Endodermal cell (in vitro differentiated cells): ENCODE results near the gene ADAM23. TPM values are rescaled to one million over a fixed set of nuclear protein-coding genes. Genes with fewer than 3 reads are reported as not detected.

ENCODE experiments used
- DNase-seq: peaks from one replicate; pipeline ENCODE4 v3.0.0-alpha.2; 2017
- H3K27ac ChIP-seq: 2 replicates; pipeline ENCODE4 v1.5.1; 2013; ENCODE audit warnings: mild to moderate bottlenecking, low read depth, low read length, moderate library complexity
- H3K27me3 ChIP-seq: 2 replicates; pipeline ENCODE4 v1.6.1; 2013; ENCODE audit warnings: mild to moderate bottlenecking, low read length, moderate library complexity; ENCODE audit not compliant: insufficient read depth, control insufficient read depth, poor library complexity, severe bottlenecking
- H3K36me3 ChIP-seq: 2 replicates; pipeline ENCODE4 v1.7.0; 2013; ENCODE audit warnings: mild to moderate bottlenecking, low read length, moderate library complexity; ENCODE audit not compliant: control insufficient read depth, insufficient read depth
- H3K4me1 ChIP-seq: one replicate; pipeline ENCODE4 v1.7.0; 2013; ENCODE audit warnings: low read length; ENCODE audit not compliant: control insufficient read depth, insufficient read depth
- H3K4me3 ChIP-seq: 2 replicates; pipeline ENCODE4 v1.5.1; 2013; ENCODE audit warnings: mild to moderate bottlenecking, low read length, moderate library complexity
- H3K9ac ChIP-seq: 2 replicates; pipeline ENCODE4 v1.6.1; 2013; ENCODE audit warnings: mild to moderate bottlenecking, low read length, moderate library complexity; ENCODE audit not compliant: poor library complexity, severe bottlenecking; ENCODE audit errors: extremely low read depth
- H3K9me3 ChIP-seq: 2 replicates; pipeline ENCODE4 v1.6.1; 2013; ENCODE audit warnings: mild to moderate bottlenecking, low read length, moderate library complexity; ENCODE audit not compliant: control insufficient read depth
- H3K27ac Mint-ChIP-seq: 2 replicates; pipeline ENCODE4 v1.8.0; 2020; ENCODE audit warnings: mixed read lengths
- H3K27me3 Mint-ChIP-seq: 2 replicates; pipeline ENCODE4 v1.8.0; 2021; ENCODE audit warnings: mild to moderate bottlenecking, mixed read lengths; ENCODE audit not compliant: insufficient read depth
- H3K36me3 Mint-ChIP-seq: 2 replicates; pipeline ENCODE4 v1.8.0; 2020; ENCODE audit warnings: low read depth, mixed read lengths
- H3K4me1 Mint-ChIP-seq: 2 replicates; pipeline ENCODE4 v1.8.0; 2020; ENCODE audit warnings: mixed read lengths
- H3K4me3 Mint-ChIP-seq: 2 replicates; pipeline ENCODE4 v1.8.0; 2020; ENCODE audit warnings: mild to moderate bottlenecking, moderate library complexity, mixed read lengths
- H3K9me3 Mint-ChIP-seq: 2 replicates; pipeline ENCODE4 v1.8.0; 2020; ENCODE audit warnings: mild to moderate bottlenecking, mixed read lengths
- WGBS, 2 experiments: methylation state at CpG; one replicate each; pipeline versions ENCODE4 v1.1.5 to v1.1.7; 2013; ENCODE audit warnings: missing lambda C conversion rate in 2 of 2, mixed read lengths in 1 of 2; ENCODE audit not compliant: insufficient coverage in 1 of 2, insufficient read length in 1 of 2; 5-methylcytosine and 5-hydroxymethylcytosine counted together
- total RNA-seq, 2 donors: library from RNA; stranded (reverse); fragmentation: NEBNext Ultra II Directional in 1 of 2; extraction: Animal tissue kit (Norgen Biotek cat#: 25700) in 1 of 2; gene quantifications; 2 replicates in 1 of 2; 3 replicates in 1 of 2; pipeline ENCODE4 v1.2.1, GENCODE V29; 2021
- TF ChIP-seq, protein P1 (sequence below): fragments of 200-600 bp; sonication (generic); conservative IDR thresholded peaks from 2 replicates; pipeline ENCODE4 v1.5.0; 2021; ENCODE audit warnings: antibody characterized with exemption, mild to moderate bottlenecking

ADAM23 gene
- total RNA-seq, 2 donors from 2014 or later = 25.4 to 34.2 TPM

- Mint-ChIP-seq H3K27me3 (no peaks in the 10 kb centered on the region), H3K36me3 (peaks cover 19% of the 10 kb centered on the region), H3K4me1 (peaks cover 5% of the 10 kb centered on the region), H3K27ac (no peak overlapping the region), H3K4me3 (no peak overlapping the region), H3K9me3 (peaks cover 22% of the 10 kb centered on the region)
- Histone ChIP-seq H3K4me1 (no peaks in the 10 kb centered on the region), H3K4me3 (no peak overlapping the region), H3K27ac (no peak overlapping the region), H3K9me3 (peaks cover 17% of the 10 kb centered on the region), H3K27me3 (no peaks in the 10 kb centered on the region), H3K9ac (no peak overlapping the region), H3K36me3 (no peaks in the 10 kb centered on the region)
- TF ChIP-seq, protein P1, sequence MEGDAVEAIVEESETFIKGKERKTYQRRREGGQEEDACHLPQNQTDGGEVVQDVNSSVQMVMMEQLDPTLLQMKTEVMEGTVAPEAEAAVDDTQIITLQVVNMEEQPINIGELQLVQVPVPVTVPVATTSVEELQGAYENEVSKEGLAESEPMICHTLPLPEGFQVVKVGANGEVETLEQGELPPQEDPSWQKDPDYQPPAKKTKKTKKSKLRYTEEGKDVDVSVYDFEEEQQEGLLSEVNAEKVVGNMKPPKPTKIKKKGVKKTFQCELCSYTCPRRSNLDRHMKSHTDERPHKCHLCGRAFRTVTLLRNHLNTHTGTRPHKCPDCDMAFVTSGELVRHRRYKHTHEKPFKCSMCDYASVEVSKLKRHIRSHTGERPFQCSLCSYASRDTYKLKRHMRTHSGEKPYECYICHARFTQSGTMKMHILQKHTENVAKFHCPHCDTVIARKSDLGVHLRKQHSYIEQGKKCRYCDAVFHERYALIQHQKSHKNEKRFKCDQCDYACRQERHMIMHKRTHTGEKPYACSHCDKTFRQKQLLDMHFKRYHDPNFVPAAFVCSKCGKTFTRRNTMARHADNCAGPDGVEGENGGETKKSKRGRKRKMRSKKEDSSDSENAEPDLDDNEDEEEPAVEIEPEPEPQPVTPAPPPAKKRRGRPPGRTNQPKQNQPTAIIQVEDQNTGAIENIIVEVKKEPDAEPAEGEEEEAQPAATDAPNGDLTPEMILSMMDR = no peak
- WGBS, 2 experiments = 90 to 95% methylated on average over 2 to 5 of the region's 5 CpGs
- DNase-seq = no peak
These were observed 28.8 kb downstream of the ADAM23 start for GRCh38 chr2:206472094-206472493.

GRCh38 chr2:206474099-206474498 is 30.8 kb downstream of the ADAM23 start:
- 96% methylated on average over 1 of the region's 1 CpG; no CpG with 5 or more reads in 1 of the 2 experiments for WGBS, 2 experiments
- H3K9me3 Mint-ChIP-seq = peaks cover 8% of the 10 kb centered on the region
- Histone ChIP-seq H3K4me3 (no peak overlapping the region), H3K4me1 (no peaks in the 10 kb centered on the region), H3K9ac (no peak overlapping the region), H3K9me3 (no peaks in the 10 kb centered on the region), H3K27me3 (no peaks in the 10 kb centered on the region), H3K36me3 (no peaks in the 10 kb centered on the region), H3K27ac (no peak overlapping the region)
- H3K27ac Mint-ChIP-seq = no peak overlapping the region
- H3K4me3 Mint-ChIP-seq = no peak overlapping the region
- TF ChIP-seq, protein P1 = no peak
- H3K4me1 Mint-ChIP-seq = peaks cover 4% of the 10 kb centered on the region
- H3K36me3 Mint-ChIP-seq = peaks cover 11% of the 10 kb centered on the region
- no peak for DNase-seq
- H3K27me3 Mint-ChIP-seq = no peaks in the 10 kb centered on the region

DNA sequence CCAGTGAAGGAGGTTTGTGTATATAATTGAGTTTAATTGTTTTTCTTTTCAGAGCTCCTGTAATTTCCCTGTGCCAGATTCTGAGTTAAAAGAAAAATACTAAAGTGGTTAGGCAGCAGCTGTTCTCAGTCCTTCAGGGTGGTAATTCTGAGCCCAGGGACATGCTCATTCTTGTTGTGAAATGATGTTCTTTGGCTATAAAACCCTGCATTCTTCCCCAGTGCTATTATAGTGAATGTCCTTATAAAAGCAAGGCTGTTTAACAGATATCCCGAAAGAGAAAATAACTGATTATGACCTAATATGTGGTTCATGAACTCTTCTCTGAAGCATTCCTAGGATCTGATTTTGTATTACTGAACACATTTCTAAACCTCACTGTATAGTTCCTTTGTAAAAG is 34.0 kb downstream of the ADAM23 start:
- no peak overlapping the region for H3K27ac Mint-ChIP-seq
- H3K27me3 Mint-ChIP-seq = no peaks in the 10 kb centered on the region

More for the DNA sequence above, 34.0 kb downstream of the ADAM23 start:
- no peak overlapping the region for H3K9ac ChIP-seq
- no peak for DNase-seq
- no peak overlapping the region for H3K4me3 ChIP-seq
- no peaks in the 10 kb centered on the region for H3K9me3 ChIP-seq
- no peak overlapping the region for H3K4me3 Mint-ChIP-seq
- no peaks in the 10 kb centered on the region for H3K36me3 ChIP-seq
- no peaks in the 10 kb centered on the region for H3K27me3 ChIP-seq
- H3K9me3 Mint-ChIP-seq = peaks cover 8% of the 10 kb centered on the region
- TF ChIP-seq, protein P1 = no peak
- WGBS, 2 experiments = 100% methylated on average over 1 of the region's 1 CpG; no CpG with 5 or more reads in 1 of the 2 experiments
- H3K4me1 Mint-ChIP-seq = peaks cover 8% of the 10 kb centered on the region
- peaks cover 11% of the 10 kb centered on the region for H3K36me3 Mint-ChIP-seq
- H3K27ac ChIP-seq = no peak overlapping the region
- H3K4me1 ChIP-seq = no peaks in the 10 kb centered on the region
